H9 (cell line): ENCODE data around the gene MMD2. TPM values are rescaled to one million over a fixed set of nuclear protein-coding genes. Genes with fewer than 3 reads are reported as not detected.

Experiments used
- DNase-seq: peaks from one replicate; pipeline ENCODE4 v3.0.0-alpha.2; 2017
- H2AFZ ChIP-seq: one replicate; pipeline ENCODE4 v1.6.1; 2013; ENCODE audit warnings: mild to moderate bottlenecking, low read length, control low read depth, moderate library complexity
- H2AK5ac ChIP-seq: 2 replicates; pipeline ENCODE4 v1.6.1; 2013; ENCODE audit warnings: low read length, control low read depth, mixed read lengths; ENCODE audit not compliant: insufficient read length
- H2BK120ac ChIP-seq: one replicate; pipeline ENCODE4 v1.6.1; 2013; ENCODE audit warnings: low read depth, mild to moderate bottlenecking, low read length, control low read depth, inconsistent platforms; ENCODE audit not compliant: poor library complexity, severe bottlenecking
- H2BK12ac ChIP-seq: 2 replicates; pipeline ENCODE4 v1.6.1; 2013; ENCODE audit warnings: low read length, control low read depth, mixed read lengths, low read depth; ENCODE audit not compliant: insufficient read length
- H2BK15ac ChIP-seq: 2 replicates; pipeline ENCODE4 v1.6.1; 2013; ENCODE audit warnings: low read depth, low read length, control low read depth
- H2BK20ac ChIP-seq: one replicate; pipeline ENCODE4 v1.6.1; 2013; ENCODE audit warnings: low read depth, mild to moderate bottlenecking, low read length, control low read depth, inconsistent platforms; ENCODE audit not compliant: poor library complexity, severe bottlenecking
- H2BK5ac ChIP-seq: 2 replicates; pipeline ENCODE4 v1.6.1; 2013; ENCODE audit warnings: low read length, control low read depth, mixed read lengths; ENCODE audit not compliant: insufficient read length
- H3K14ac ChIP-seq: 2 replicates; pipeline ENCODE4 v1.6.1; 2013; ENCODE audit warnings: low read length, control low read depth; ENCODE audit not compliant: insufficient read depth
- H3K18ac ChIP-seq: 2 replicates; pipeline ENCODE4 v1.6.1; 2013; ENCODE audit warnings: low read depth, mild to moderate bottlenecking, mixed read lengths, low read length, control low read depth; ENCODE audit not compliant: insufficient read length
- H3K23ac ChIP-seq: 2 replicates; pipeline ENCODE4 v1.6.1; 2013; ENCODE audit warnings: low read length, control low read depth, mixed read lengths, low read depth; ENCODE audit not compliant: insufficient read length
- H3K23me2 ChIP-seq: 2 replicates; pipeline ENCODE4 v1.6.1; 2013; ENCODE audit warnings: low read depth, mild to moderate bottlenecking, mixed read lengths, low read length, control low read depth; ENCODE audit not compliant: insufficient read length, poor library complexity, severe bottlenecking
- H3K27ac ChIP-seq: 2 replicates; pipeline ENCODE4 v1.5.1; 2013; ENCODE audit warnings: low read length, control low read depth, mixed read lengths, low read depth; ENCODE audit not compliant: insufficient read length
- H3K27me3 ChIP-seq: 2 replicates; pipeline ENCODE4 v1.6.1; 2013; ENCODE audit warnings: low read length, control low read depth, inconsistent platforms; ENCODE audit not compliant: insufficient read depth
- H3K4ac ChIP-seq: 2 replicates; pipeline ENCODE4 v1.6.1; 2013; ENCODE audit warnings: low read depth, mild to moderate bottlenecking, control low read depth, inconsistent platforms, low read length, moderate library complexity
- H3K4me1 ChIP-seq: 2 replicates; pipeline ENCODE4 v1.6.1; 2013; ENCODE audit warnings: low read length, control low read depth, inconsistent platforms; ENCODE audit not compliant: insufficient read depth
- H3K4me2 ChIP-seq: 2 replicates; pipeline ENCODE4 v1.6.1; 2013; ENCODE audit warnings: low read length, control low read depth, mixed read lengths; ENCODE audit not compliant: insufficient read length, insufficient read depth
- H3K56ac ChIP-seq: 2 replicates; pipeline ENCODE4 v1.6.1; 2013; ENCODE audit warnings: low read depth, mild to moderate bottlenecking, mixed read lengths, low read length, control low read depth; ENCODE audit not compliant: insufficient read length
- H3K79me1 ChIP-seq: 2 replicates; pipeline ENCODE4 v1.6.1; 2013; ENCODE audit warnings: low read depth, mild to moderate bottlenecking, moderate library complexity, low read length, control low read depth, inconsistent platforms; ENCODE audit not compliant: insufficient read depth, poor library complexity, severe bottlenecking
- H3K79me2 ChIP-seq: 2 replicates; pipeline ENCODE4 v1.6.1; 2013; ENCODE audit warnings: low read length, control low read depth, inconsistent platforms; ENCODE audit not compliant: insufficient read depth
- H3K9ac ChIP-seq: 2 replicates; pipeline ENCODE4 v1.6.1; 2013; ENCODE audit warnings: low read length, control low read depth, mixed read lengths; ENCODE audit not compliant: insufficient read length; ENCODE audit errors: extremely low read depth
- H3K9me3 ChIP-seq: one replicate; pipeline ENCODE4 v1.6.1; 2013; ENCODE audit warnings: low read depth, low read length, inconsistent platforms; ENCODE audit not compliant: control insufficient read depth
- H3T11ph ChIP-seq: one replicate; pipeline ENCODE4 v1.6.1; 2013; ENCODE audit warnings: mild to moderate bottlenecking, low read length, control low read depth, inconsistent platforms
- H4K20me1 ChIP-seq: one replicate; pipeline ENCODE4 v1.6.1; 2013; ENCODE audit not compliant: control insufficient read depth, insufficient read length, insufficient read depth
- H4K5ac ChIP-seq: 2 replicates; pipeline ENCODE4 v1.6.1; 2013; ENCODE audit warnings: low read depth, mild to moderate bottlenecking, mixed read lengths, low read length, control low read depth; ENCODE audit not compliant: insufficient read length
- H4K8ac ChIP-seq: replicated peaks from 2 replicates; pipeline ENCODE4 v1.6.1; 2013; ENCODE audit warnings: low read length, control low read depth, mixed read lengths, low read depth; ENCODE audit not compliant: insufficient read length
- H4K91ac ChIP-seq: 2 replicates; pipeline ENCODE4 v1.6.1; 2013; ENCODE audit warnings: low read depth, mild to moderate bottlenecking, moderate library complexity, mixed read lengths, low read length, control low read depth; ENCODE audit not compliant: insufficient read length
- H3K27ac Mint-ChIP-seq, 3 experiments: 2 replicates in 2 of 3; 3 replicates in 1 of 3; pipeline ENCODE4 v1.8.0; 2020 to 2021; ENCODE audit warnings: mixed read lengths in 3 of 3, mild to moderate bottlenecking in 1 of 3, moderate library complexity in 1 of 3
- H3K27me3 Mint-ChIP-seq: 2 replicates; pipeline ENCODE4 v1.8.0; 2021; ENCODE audit warnings: low read depth, mild to moderate bottlenecking, moderate library complexity, mixed read lengths
- H3K36me3 Mint-ChIP-seq, 3 experiments: 2 replicates in 2 of 3; 3 replicates in 1 of 3; pipeline ENCODE4 v1.8.0; 2020 to 2021; ENCODE audit warnings: low read depth in 3 of 3, mixed read lengths in 3 of 3; ENCODE audit not compliant: insufficient read depth in 1 of 3
- H3K4me1 Mint-ChIP-seq, 2 experiments: 2 replicates each; pipeline ENCODE4 v1.8.0; 2020; ENCODE audit warnings: mixed read lengths in 2 of 2
- H3K4me3 Mint-ChIP-seq, 2 experiments: 2 replicates in 1 of 2; 3 replicates in 1 of 2; pipeline ENCODE4 v1.8.0; 2020 to 2021; ENCODE audit warnings: mild to moderate bottlenecking in 2 of 2, mixed read lengths in 2 of 2, moderate library complexity in 1 of 2
- H3K9me3 Mint-ChIP-seq, 2 experiments: 2 replicates in 1 of 2; 3 replicates in 1 of 2; pipeline ENCODE4 v1.8.0; 2020; ENCODE audit warnings: mild to moderate bottlenecking in 2 of 2, mixed read lengths in 2 of 2, moderate library complexity in 1 of 2
- WGBS: extraction: QIAGEN DNeasy Blood & Tissue Kit; methylation state at CpG from one replicate; pipeline ENCODE4 v1.1.7; 2013; ENCODE audit warnings: missing lambda C conversion rate, low lambda C conversion rate, mixed read lengths; ENCODE audit not compliant: insufficient read length; ENCODE audit errors: extremely low coverage; 5-methylcytosine and 5-hydroxymethylcytosine counted together
- total RNA-seq: library from RNA; stranded (reverse); gene quantifications from 2 replicates; pipeline ENCODE4 v1.2.1, GENCODE V29; 2021
- TF ChIP-seq, protein P1 (sequence below): fragments of 200-600 bp; sonication (generic); conservative IDR thresholded peaks from 3 replicates; pipeline ENCODE4 v1.8.0; 2021; ENCODE audit warnings: antibody characterized with exemption, mild to moderate bottlenecking

Gene MMD2
- total RNA-seq, 1 experiment from 2014 or later = 0.20 TPM

DNA sequence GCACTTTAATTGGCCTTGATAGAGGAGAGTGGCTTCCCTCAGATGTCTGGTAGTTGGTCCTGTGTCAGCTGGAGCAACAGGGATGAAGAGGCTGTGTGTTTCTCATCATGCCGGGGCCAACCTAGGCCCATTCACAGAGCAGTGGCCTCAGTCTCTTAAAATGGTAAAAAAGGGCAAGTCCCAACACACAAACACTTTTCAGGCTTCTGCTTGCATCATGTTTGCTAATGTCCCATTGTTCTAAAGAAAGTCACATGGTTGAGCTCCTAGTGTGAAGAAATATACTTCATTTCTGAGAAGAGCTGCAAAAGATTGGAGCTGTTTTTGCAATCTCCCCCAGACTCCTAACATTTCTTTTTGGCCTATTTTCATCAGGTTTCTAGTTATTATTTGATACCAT lies 46.1 kb upstream of the MMD2 start:
- H2BK120ac ChIP-seq = no peak overlapping the region
- H3K14ac ChIP-seq = no peak overlapping the region
- Mint-ChIP-seq H3K27ac (no peak overlapping the region), H3K36me3 (peaks cover 8 to 33% (median 24%) of the 10 kb centered on the region in 3 experiments), H3K27me3 (no peaks in the 10 kb centered on the region), H3K4me3 (no peak overlapping the region), H3K4me1 (peaks cover 0 to 5% of the 10 kb centered on the region in 2 experiments; a peak in 3 of 4 replicates), H3K9me3 (peaks cover 3 to 4% of the 10 kb centered on the region in 2 experiments; a peak in 2 of 5 replicates)
- no peak overlapping the region for H3T11ph ChIP-seq
- no peaks in the 10 kb centered on the region for H3K27me3 ChIP-seq
- no peak overlapping the region for H2BK20ac ChIP-seq
- H3K4ac ChIP-seq = no peak overlapping the region
- H3K18ac ChIP-seq = no peak overlapping the region
- no peak overlapping the region for H4K5ac ChIP-seq
- H2BK5ac ChIP-seq = no peak overlapping the region
- no peaks in the 10 kb centered on the region for H3K9me3 ChIP-seq
- no peak for DNase-seq
- no peaks in the 10 kb centered on the region for H3K79me2 ChIP-seq
- no peak overlapping the region for H3K23ac ChIP-seq
- no peak overlapping the region for H2BK12ac ChIP-seq
- no peaks in the 10 kb centered on the region for H3K4me1 ChIP-seq
- H2AFZ ChIP-seq = no peak overlapping the region
- H2AK5ac ChIP-seq = no peak overlapping the region
- TF ChIP-seq, protein P1, sequence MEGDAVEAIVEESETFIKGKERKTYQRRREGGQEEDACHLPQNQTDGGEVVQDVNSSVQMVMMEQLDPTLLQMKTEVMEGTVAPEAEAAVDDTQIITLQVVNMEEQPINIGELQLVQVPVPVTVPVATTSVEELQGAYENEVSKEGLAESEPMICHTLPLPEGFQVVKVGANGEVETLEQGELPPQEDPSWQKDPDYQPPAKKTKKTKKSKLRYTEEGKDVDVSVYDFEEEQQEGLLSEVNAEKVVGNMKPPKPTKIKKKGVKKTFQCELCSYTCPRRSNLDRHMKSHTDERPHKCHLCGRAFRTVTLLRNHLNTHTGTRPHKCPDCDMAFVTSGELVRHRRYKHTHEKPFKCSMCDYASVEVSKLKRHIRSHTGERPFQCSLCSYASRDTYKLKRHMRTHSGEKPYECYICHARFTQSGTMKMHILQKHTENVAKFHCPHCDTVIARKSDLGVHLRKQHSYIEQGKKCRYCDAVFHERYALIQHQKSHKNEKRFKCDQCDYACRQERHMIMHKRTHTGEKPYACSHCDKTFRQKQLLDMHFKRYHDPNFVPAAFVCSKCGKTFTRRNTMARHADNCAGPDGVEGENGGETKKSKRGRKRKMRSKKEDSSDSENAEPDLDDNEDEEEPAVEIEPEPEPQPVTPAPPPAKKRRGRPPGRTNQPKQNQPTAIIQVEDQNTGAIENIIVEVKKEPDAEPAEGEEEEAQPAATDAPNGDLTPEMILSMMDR = no peak
- no CpG with 5 or more reads among the region's 1 CpG for WGBS
- no peak overlapping the region for H4K91ac ChIP-seq
- no peak overlapping the region for H3K56ac ChIP-seq
- H3K27ac ChIP-seq = no peak overlapping the region
- H3K4me2 ChIP-seq = no peak overlapping the region
- H2BK15ac ChIP-seq = no peak overlapping the region
- H3K9ac ChIP-seq = no peak overlapping the region
- H3K79me1 ChIP-seq = no peaks in the 10 kb centered on the region
- no peaks in the 10 kb centered on the region for H4K20me1 ChIP-seq
- H4K8ac ChIP-seq = no peak overlapping the region
- no peaks in the 10 kb centered on the region for H3K23me2 ChIP-seq
